ENCODE data around the gene ZNF335. TPM values are rescaled to one million over a fixed set of nuclear protein-coding genes. Genes with fewer than 3 reads are reported as not detected.

ZNF335 gene
- total and polyA plus RNA-seq, 2 of the 13 experiments (the other 11 are each of a cell fraction or from before 2014, with no cell fraction given): 9.7 to 13.7 TPM

- no peak for TF ChIP-seq TBL1XR1 (IDR thresholded peaks at IDR 0.05; ENCODE audit: borderline replicate concordance, low read length, partially characterized antibody)
- TF ChIP-seq HCFC1 (IDR thresholded peaks at IDR 0.05; ENCODE audit: low read depth, low read length): 0 out of 2 replicates have a peak, but pooled peaks have one; percentile 21
- TF ChIP-seq ZNF230 (CRISPR knock-in tag; IDR thresholded peaks at IDR 0.05): no peak
- TF ChIP-seq, protein P1, sequence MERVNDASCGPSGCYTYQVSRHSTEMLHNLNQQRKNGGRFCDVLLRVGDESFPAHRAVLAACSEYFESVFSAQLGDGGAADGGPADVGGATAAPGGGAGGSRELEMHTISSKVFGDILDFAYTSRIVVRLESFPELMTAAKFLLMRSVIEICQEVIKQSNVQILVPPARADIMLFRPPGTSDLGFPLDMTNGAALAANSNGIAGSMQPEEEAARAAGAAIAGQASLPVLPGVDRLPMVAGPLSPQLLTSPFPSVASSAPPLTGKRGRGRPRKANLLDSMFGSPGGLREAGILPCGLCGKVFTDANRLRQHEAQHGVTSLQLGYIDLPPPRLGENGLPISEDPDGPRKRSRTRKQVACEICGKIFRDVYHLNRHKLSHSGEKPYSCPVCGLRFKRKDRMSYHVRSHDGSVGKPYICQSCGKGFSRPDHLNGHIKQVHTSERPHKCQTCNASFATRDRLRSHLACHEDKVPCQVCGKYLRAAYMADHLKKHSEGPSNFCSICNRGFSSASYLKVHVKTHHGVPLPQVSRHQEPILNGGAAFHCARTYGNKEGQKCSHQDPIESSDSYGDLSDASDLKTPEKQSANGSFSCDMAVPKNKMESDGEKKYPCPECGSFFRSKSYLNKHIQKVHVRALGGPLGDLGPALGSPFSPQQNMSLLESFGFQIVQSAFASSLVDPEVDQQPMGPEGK (CRISPR knock-in tag; IDR thresholded peaks at IDR 0.05): 0 out of 2 replicates have a peak, but pooled peaks have one; percentile 18
- TF ChIP-seq CEBPZ (IDR thresholded peaks at IDR 0.05; ENCODE audit: low read length): no peak
- no peak for TF ChIP-seq MYNN (CRISPR knock-in tag; IDR thresholded peaks at IDR 0.05; ENCODE audit: low read depth)
- no peak for TF ChIP-seq NFE2L2 (IDR thresholded peaks at IDR 0.05; ENCODE audit: low read length)
- TF ChIP-seq GPN1 (CRISPR knock-in tag; IDR thresholded peaks at IDR 0.05; ENCODE audit: borderline replicate concordance): no peak
- TF ChIP-seq ZNF30 (CRISPR knock-in tag; IDR thresholded peaks at IDR 0.05): no peak
- TF ChIP-seq SATB2 (CRISPR knock-in tag; IDR thresholded peaks at IDR 0.05): no peak
- TF ChIP-seq PHF8 (CRISPR knock-in tag; IDR thresholded peaks at IDR 0.05): no peak
- TF ChIP-seq PRDM4 (CRISPR knock-in tag; IDR thresholded peaks at IDR 0.05; ENCODE audit: borderline replicate concordance): no peak
- TF ChIP-seq TMF1 (CRISPR knock-in tag; IDR thresholded peaks at IDR 0.05; ENCODE audit: low read depth): no peak
- TF ChIP-seq MAZ (IDR thresholded peaks at IDR 0.05; ENCODE audit: borderline replicate concordance, low read depth, low read length): no peak
- TF ChIP-seq MAZ (CRISPR knock-in tag; IDR thresholded peaks at IDR 0.05; ENCODE audit: low read depth): no peak
- peak; percentile 59 for TF ChIP-seq SP4 (CRISPR knock-in tag; IDR thresholded peaks at IDR 0.05)
- TF ChIP-seq RCOR2 (CRISPR knock-in tag; IDR thresholded peaks at IDR 0.05): no peak
- no peak for TF ChIP-seq FOXK2 (IDR thresholded peaks at IDR 0.05)
- TF ChIP-seq, protein P2, sequence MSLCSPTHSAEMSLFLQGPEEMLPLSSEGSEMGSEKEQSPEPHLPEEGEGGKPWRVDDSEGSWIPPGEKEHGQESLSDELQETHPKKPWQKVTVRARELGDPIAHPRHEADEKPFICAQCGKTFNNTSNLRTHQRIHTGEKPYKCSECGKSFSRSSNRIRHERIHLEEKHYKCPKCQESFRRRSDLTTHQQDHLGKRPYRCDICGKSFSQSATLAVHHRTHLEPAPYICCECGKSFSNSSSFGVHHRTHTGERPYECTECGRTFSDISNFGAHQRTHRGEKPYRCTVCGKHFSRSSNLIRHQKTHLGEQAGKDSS (CRISPR knock-in tag; IDR thresholded peaks at IDR 0.05; ENCODE audit: borderline replicate concordance, low read depth): no peak
- peak; percentile 95 for TF ChIP-seq ZNF335 (CRISPR knock-in tag; IDR thresholded peaks at IDR 0.05)
- TF ChIP-seq MTF2 (CRISPR knock-in tag; IDR thresholded peaks at IDR 0.05; ENCODE audit: borderline replicate concordance): no peak
Observed at GRCh38 chr20:45969712-45970634, 2.0 kb downstream of the ZNF335 start (continued).

Data from HepG2 (cell line).